DOHH2 (cell line): Measurements from ENCODE around the gene ZNF396.

Source experiments
- EZH2phosphoT487 ChIP-seq: fragments of 200-600 bp; sonication (generic); IDR thresholded peaks from 2 replicates; pipeline ENCODE4 v1.6.1; 2017; ENCODE audit warnings: borderline replicate concordance, mild to moderate bottlenecking, antibody characterized with exemption, low read length, moderate library complexity, mixed read lengths
- TF ChIP-seq, protein P1 (sequence below): fragments of 200-600 bp; sonication (generic); IDR thresholded peaks from one replicate; pipeline ENCODE4 v1.5.1; 2014; ENCODE audit warnings: antibody characterized with exemption, mild to moderate bottlenecking, low read depth, low read length; ENCODE audit not compliant: poor library complexity, severe bottlenecking

DNA sequence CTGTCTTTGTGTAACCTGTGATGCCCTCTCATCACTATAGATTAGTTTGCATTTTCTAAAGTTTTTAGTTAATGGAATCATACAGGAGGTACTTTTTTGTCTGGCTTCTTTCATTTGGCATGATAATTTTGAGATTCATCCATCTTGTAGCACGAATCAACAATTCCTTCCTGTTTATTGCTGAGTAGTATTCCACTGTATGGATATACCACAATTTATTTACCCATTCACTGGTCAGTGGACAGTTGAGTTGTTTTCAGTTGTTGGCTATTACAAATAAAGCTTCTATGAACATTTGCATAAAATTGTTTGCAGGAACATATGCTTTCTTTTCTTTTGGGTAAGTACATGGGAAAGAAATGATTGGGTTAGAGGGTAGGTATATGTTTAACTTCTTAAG lies 40.1 kb upstream of the ZNF396 start:
- TF ChIP-seq, protein P1, sequence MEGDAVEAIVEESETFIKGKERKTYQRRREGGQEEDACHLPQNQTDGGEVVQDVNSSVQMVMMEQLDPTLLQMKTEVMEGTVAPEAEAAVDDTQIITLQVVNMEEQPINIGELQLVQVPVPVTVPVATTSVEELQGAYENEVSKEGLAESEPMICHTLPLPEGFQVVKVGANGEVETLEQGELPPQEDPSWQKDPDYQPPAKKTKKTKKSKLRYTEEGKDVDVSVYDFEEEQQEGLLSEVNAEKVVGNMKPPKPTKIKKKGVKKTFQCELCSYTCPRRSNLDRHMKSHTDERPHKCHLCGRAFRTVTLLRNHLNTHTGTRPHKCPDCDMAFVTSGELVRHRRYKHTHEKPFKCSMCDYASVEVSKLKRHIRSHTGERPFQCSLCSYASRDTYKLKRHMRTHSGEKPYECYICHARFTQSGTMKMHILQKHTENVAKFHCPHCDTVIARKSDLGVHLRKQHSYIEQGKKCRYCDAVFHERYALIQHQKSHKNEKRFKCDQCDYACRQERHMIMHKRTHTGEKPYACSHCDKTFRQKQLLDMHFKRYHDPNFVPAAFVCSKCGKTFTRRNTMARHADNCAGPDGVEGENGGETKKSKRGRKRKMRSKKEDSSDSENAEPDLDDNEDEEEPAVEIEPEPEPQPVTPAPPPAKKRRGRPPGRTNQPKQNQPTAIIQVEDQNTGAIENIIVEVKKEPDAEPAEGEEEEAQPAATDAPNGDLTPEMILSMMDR: no peak
- TF ChIP-seq EZH2phosphoT487: no peak
